ENCODE measurements around the gene SLC16A12. TPM values are rescaled to one million over a fixed set of nuclear protein-coding genes. Genes with fewer than 3 reads are reported as not detected.
"Not testable (repeated sequence)": the region's sequence is repeated elsewhere in the genome, so short reads cannot be mapped to it uniquely, and the experiment has no call there.

The SLC16A12 gene
- total RNA-seq, 1 experiment from 2014 or later, result not detected

DNA sequence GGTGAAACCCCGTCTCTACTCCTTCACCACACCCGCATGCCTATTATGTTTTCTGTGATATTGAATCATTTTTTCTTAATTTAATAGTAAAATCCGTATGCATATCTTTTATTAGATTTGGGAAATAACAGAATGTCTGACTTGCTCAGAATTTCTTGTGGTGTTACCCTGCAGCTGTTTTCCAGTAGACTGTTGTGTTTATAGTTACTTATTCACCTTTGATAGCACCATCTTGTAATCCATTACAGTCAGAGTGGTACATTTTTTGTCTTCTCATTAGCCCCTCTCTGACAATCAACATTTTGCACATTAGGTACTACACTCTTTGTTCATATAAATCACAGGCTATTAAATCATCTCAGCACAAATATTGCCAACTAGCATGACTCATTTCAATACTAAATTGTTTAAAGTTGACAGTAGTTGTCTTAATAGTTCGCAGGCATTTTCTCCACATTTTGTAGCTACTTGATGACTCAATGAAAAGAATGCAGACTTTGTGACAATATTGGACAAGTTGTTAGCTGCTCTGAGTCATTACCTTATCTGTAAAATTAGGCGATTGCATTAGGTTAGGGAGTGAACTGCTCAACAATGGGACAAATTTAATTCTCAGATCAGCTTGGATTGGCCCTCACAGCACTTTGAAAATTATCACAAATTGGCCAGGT, 17.8 kb upstream of the SLC16A12 start:
- no peak for DNase-seq
- no peak overlapping the region for H2AFZ ChIP-seq (ENCODE audit: low read length)
- no peaks in the 10 kb centered on the region for H3K27me3 ChIP-seq (ENCODE audit: low read length)
- no peaks in the 10 kb centered on the region for H3K9me3 ChIP-seq (ENCODE audit: low read length)
- H3K4me3 ChIP-seq (ENCODE audit: low read length), result no peak overlapping the region
- H3K79me2 ChIP-seq (ENCODE audit: low read length), result no peaks in the 10 kb centered on the region
- no peak overlapping the region for H3K4me2 ChIP-seq (ENCODE audit: low read depth, low read length, poor library complexity, severe bottlenecking)
- H3K9me2 ChIP-seq (replicated peaks; ENCODE audit: insufficient read depth, low read length), result no peaks in the 10 kb centered on the region
- H4K20me1 ChIP-seq (ENCODE audit: insufficient read depth, low read depth, low read length), result no peaks in the 10 kb centered on the region
- H3K27ac ChIP-seq (ENCODE audit: low read length), result no peak overlapping the region
- no peaks in the 10 kb centered on the region for H3K4me1 ChIP-seq (ENCODE audit: low read length)
- no peak overlapping the region for H3K9ac ChIP-seq (ENCODE audit: low read length)
- H3K36me3 ChIP-seq (ENCODE audit: insufficient read depth, low read length), result no peaks in the 10 kb centered on the region

DNA sequence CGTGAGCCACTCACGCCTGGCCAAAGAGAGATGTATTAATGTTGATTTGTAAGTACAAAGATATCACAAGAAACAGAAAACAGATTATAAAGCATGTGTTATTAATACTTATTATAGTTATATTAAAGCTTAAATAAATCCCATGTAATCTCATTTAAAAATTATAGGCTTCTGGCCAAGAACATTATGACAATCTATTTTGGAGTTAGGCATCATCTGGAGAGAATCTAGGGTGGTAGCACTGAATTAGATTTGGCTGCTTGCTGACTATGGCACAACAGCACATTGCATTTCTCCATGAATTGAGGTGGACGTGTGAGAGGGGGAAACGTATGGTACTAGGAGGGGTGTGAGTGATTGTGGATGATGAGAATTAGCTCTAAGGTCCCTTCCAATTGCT, 16.8 kb upstream of the SLC16A12 start:
- Histone ChIP-seq H3K79me2 (ENCODE audit: low read length) (no peaks in the 10 kb centered on the region), H3K9me3 (ENCODE audit: low read length) (no peaks in the 10 kb centered on the region), H3K27me3 (ENCODE audit: low read length) (no peaks in the 10 kb centered on the region)

DNA sequence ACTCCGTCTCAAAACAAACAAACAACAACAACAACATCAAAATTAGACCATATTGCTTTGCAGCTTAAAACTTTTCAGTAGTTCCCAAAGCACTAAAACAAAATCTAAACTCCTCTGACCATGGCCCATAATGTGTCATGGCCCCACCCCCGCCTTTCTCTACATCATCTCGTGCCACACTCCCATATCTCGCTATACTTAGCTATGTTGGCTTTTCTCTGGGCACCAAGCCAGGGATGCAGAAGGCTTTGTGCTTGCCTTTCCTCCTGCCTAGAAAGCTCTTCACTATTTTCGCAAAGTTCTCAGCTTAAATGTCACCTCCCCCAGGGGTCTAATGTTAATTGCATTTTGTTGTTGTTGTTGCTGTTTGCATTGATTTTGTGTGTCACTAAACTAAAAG, 15.1 kb upstream of the SLC16A12 start:
- Histone ChIP-seq H3K27ac (ENCODE audit: low read length) (no peak overlapping the region), H2AFZ (ENCODE audit: low read length) (no peak overlapping the region), H3K9me2 (replicated peaks; ENCODE audit: insufficient read depth, low read length) (no peaks in the 10 kb centered on the region), H3K9me3 (ENCODE audit: low read length) (no peaks in the 10 kb centered on the region), H3K9ac (ENCODE audit: low read length) (no peak overlapping the region), H3K4me1 (ENCODE audit: low read length) (no peaks in the 10 kb centered on the region), H3K36me3 (ENCODE audit: insufficient read depth, low read length) (no peaks in the 10 kb centered on the region), H3K27me3 (ENCODE audit: low read length) (no peaks in the 10 kb centered on the region), H3K4me3 (ENCODE audit: low read length) (no peak overlapping the region), H4K20me1 (ENCODE audit: insufficient read depth, low read depth, low read length) (no peaks in the 10 kb centered on the region), H3K79me2 (ENCODE audit: low read length) (no peaks in the 10 kb centered on the region), H3K4me2 (ENCODE audit: low read depth, low read length, poor library complexity, severe bottlenecking) (no peak overlapping the region)
- DNase-seq, result no peak

More for the DNA sequence above, 16.8 kb upstream of the SLC16A12 start:
- Histone ChIP-seq H3K9ac (ENCODE audit: low read length) (no peak overlapping the region), H3K9me2 (replicated peaks; ENCODE audit: insufficient read depth, low read length) (no peaks in the 10 kb centered on the region), H4K20me1 (ENCODE audit: insufficient read depth, low read depth, low read length) (no peaks in the 10 kb centered on the region), H3K27ac (ENCODE audit: low read length) (no peak overlapping the region), H3K36me3 (ENCODE audit: insufficient read depth, low read length) (no peaks in the 10 kb centered on the region), H3K4me2 (ENCODE audit: low read depth, low read length, poor library complexity, severe bottlenecking) (no peak overlapping the region), H3K4me3 (ENCODE audit: low read length) (no peak overlapping the region), H2AFZ (ENCODE audit: low read length) (no peak overlapping the region), H3K4me1 (ENCODE audit: low read length) (no peaks in the 10 kb centered on the region)
- DNase-seq, result no peak

GRCh38 chr10:89549510-89549909, 14.1 kb upstream of the SLC16A12 start:
- no peak overlapping the region for H2AFZ ChIP-seq (ENCODE audit: low read length)
- no peaks in the 10 kb centered on the region for H3K27me3 ChIP-seq (ENCODE audit: low read length)
- no peaks in the 10 kb centered on the region for H3K4me1 ChIP-seq (ENCODE audit: low read length)
- no peaks in the 10 kb centered on the region for H3K79me2 ChIP-seq (ENCODE audit: low read length)
- H3K9me2 ChIP-seq (replicated peaks; ENCODE audit: insufficient read depth, low read length), result no peaks in the 10 kb centered on the region
- H3K27ac ChIP-seq (ENCODE audit: low read length), result no peak overlapping the region
- H4K20me1 ChIP-seq (ENCODE audit: insufficient read depth, low read depth, low read length), result no peaks in the 10 kb centered on the region
- no peaks in the 10 kb centered on the region for H3K9me3 ChIP-seq (ENCODE audit: low read length)
- H3K4me3 ChIP-seq (ENCODE audit: low read length), result no peak overlapping the region
- H3K4me2 ChIP-seq (ENCODE audit: low read depth, low read length, poor library complexity, severe bottlenecking), result no peak overlapping the region
- no peaks in the 10 kb centered on the region for H3K36me3 ChIP-seq (ENCODE audit: insufficient read depth, low read length)
- no peak for DNase-seq
- H3K9ac ChIP-seq (ENCODE audit: low read length), result no peak overlapping the region

GRCh38 chr10:89548673-89549072, 13.3 kb upstream of the SLC16A12 start:
- Histone ChIP-seq H3K4me2 (ENCODE audit: low read depth, low read length, poor library complexity, severe bottlenecking) (no peak overlapping the region), H3K36me3 (ENCODE audit: insufficient read depth, low read length) (no peaks in the 10 kb centered on the region), H3K9me2 (replicated peaks; ENCODE audit: insufficient read depth, low read length) (no peaks in the 10 kb centered on the region), H2AFZ (ENCODE audit: low read length) (no peak overlapping the region), H4K20me1 (ENCODE audit: insufficient read depth, low read depth, low read length) (no peaks in the 10 kb centered on the region), H3K79me2 (ENCODE audit: low read length) (no peaks in the 10 kb centered on the region), H3K27me3 (ENCODE audit: low read length) (no peaks in the 10 kb centered on the region), H3K4me1 (ENCODE audit: low read length) (no peaks in the 10 kb centered on the region), H3K27ac (ENCODE audit: low read length) (no peak overlapping the region), H3K9me3 (ENCODE audit: low read length) (no peaks in the 10 kb centered on the region), H3K9ac (ENCODE audit: low read length) (no peak overlapping the region), H3K4me3 (ENCODE audit: low read length) (no peak overlapping the region)
- DNase-seq, result no peak

GRCh38 chr10:89547853-89548513, 12.6 kb upstream of the SLC16A12 start:
- H3K9me3 ChIP-seq (ENCODE audit: low read length), result no peaks in the 10 kb centered on the region
- no peak overlapping the region for H3K4me2 ChIP-seq (ENCODE audit: low read depth, low read length, poor library complexity, severe bottlenecking)
- no peak overlapping the region for H3K27ac ChIP-seq (ENCODE audit: low read length)
- no peak for DNase-seq
- no peak overlapping the region for H3K4me3 ChIP-seq (ENCODE audit: low read length)
- H4K20me1 ChIP-seq (ENCODE audit: insufficient read depth, low read depth, low read length), result no peaks in the 10 kb centered on the region
- H2AFZ ChIP-seq (ENCODE audit: low read length), result no peak overlapping the region
- no peak overlapping the region for H3K9ac ChIP-seq (ENCODE audit: low read length)
- H3K27me3 ChIP-seq (ENCODE audit: low read length), result no peaks in the 10 kb centered on the region
- no peaks in the 10 kb centered on the region for H3K36me3 ChIP-seq (ENCODE audit: insufficient read depth, low read length)
- H3K79me2 ChIP-seq (ENCODE audit: low read length), result no peaks in the 10 kb centered on the region
- H3K9me2 ChIP-seq (replicated peaks; ENCODE audit: insufficient read depth, low read length), result no peaks in the 10 kb centered on the region
- H3K4me1 ChIP-seq (ENCODE audit: low read length), result no peaks in the 10 kb centered on the region

DNA sequence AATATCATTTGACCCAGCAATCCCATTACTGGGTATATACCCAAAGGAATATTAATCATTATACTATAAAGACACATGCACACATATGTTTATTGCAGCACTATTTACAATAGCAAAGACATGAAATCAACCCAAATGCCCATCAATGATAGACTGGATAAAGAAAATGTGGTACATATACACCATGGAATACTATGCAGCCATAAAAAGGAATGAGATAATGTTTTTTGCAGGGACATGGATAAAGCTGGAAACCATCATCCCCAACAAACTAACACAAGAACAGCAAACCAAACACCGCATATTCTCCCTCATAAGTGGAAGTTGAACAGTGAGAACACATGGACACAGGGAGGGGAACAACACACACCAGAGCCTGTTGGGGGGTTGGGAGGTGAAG, 11.3 kb upstream of the SLC16A12 start:
- H2AFZ ChIP-seq (ENCODE audit: low read length); H3K36me3 ChIP-seq (ENCODE audit: insufficient read depth, low read length); H3K4me3 ChIP-seq (ENCODE audit: low read length); H4K20me1 ChIP-seq (ENCODE audit: insufficient read depth, low read depth, low read length); H3K9me3 ChIP-seq (ENCODE audit: low read length); H3K9ac ChIP-seq (ENCODE audit: low read length); H3K9me2 ChIP-seq (replicated peaks; ENCODE audit: insufficient read depth, low read length); H3K27me3 ChIP-seq (ENCODE audit: low read length); H3K27ac ChIP-seq (ENCODE audit: low read length); DNase-seq; H3K4me1 ChIP-seq (ENCODE audit: low read length); H3K79me2 ChIP-seq (ENCODE audit: low read length); H3K4me2 ChIP-seq (ENCODE audit: low read depth, low read length, poor library complexity, severe bottlenecking): not testable (repeated sequence)

DNA sequence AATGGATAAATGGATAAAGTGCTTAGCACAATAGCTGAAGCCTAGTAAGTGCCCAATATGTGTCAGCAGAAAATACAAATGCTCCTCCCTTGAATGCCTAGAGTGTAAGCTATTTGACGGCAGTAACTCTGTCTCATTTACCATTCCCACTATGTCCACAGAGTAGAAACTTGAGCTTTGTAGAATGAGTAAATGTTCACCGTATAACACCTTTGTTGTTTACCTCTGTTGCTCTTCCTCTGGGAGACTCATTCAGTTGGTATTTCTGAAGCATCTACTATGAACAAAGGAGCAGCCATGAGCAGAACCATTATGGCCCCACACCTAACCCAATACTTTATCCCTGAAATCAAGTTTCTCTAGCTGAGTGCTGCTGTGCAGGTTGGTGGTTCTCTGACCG, 8.4 kb upstream of the SLC16A12 start:
- Histone ChIP-seq H3K9me2 (replicated peaks; ENCODE audit: insufficient read depth, low read length) (no peaks in the 10 kb centered on the region), H3K9ac (ENCODE audit: low read length) (no peak overlapping the region), H3K9me3 (ENCODE audit: low read length) (no peaks in the 10 kb centered on the region), H3K4me2 (ENCODE audit: low read depth, low read length, poor library complexity, severe bottlenecking) (no peak overlapping the region), H3K4me1 (ENCODE audit: low read length) (no peaks in the 10 kb centered on the region), H3K4me3 (ENCODE audit: low read length) (no peak overlapping the region), H3K27me3 (ENCODE audit: low read length) (no peaks in the 10 kb centered on the region), H3K36me3 (ENCODE audit: insufficient read depth, low read length) (no peaks in the 10 kb centered on the region), H2AFZ (ENCODE audit: low read length) (no peak overlapping the region), H3K27ac (ENCODE audit: low read length) (no peak overlapping the region), H4K20me1 (ENCODE audit: insufficient read depth, low read depth, low read length) (no peaks in the 10 kb centered on the region), H3K79me2 (ENCODE audit: low read length) (no peaks in the 10 kb centered on the region)
- no peak for DNase-seq
